GM21786 (cell line): ENCODE measurements around the gene SLC4A2.
"Not testable (repeated sequence)": the region's sequence is repeated elsewhere in the genome, so short reads cannot be mapped to it uniquely, and the experiment has no call there.

Source experiments
- ATAC-seq: cut with Tn5 transposase; IDR thresholded peaks from one replicate; pipeline ENCODE4 v1.9.1; 2021; ENCODE audit not compliant: unreplicated experiment

The SLC4A2 gene

GRCh38 chr7:151059367-151060112, at the start of gene SLC4A2:
TSS of gene SLC4A2 (plus strand) at chr7:151059589. CDS start at chr7:151061988, 2,399 bp downstream.
- peak; percentile 19 for ATAC-seq

GRCh38 chr7:151010037-151010306, 49.4 kb upstream of the SLC4A2 start:
- no peak for ATAC-seq

GRCh38 chr7:151010307-151011096, 48.9 kb upstream of the SLC4A2 start:
- no peak for ATAC-seq

GRCh38 chr7:151011097-151011409, 48.3 kb upstream of the SLC4A2 start:
- ATAC-seq: no peak

GRCh38 chr7:151011616-151012015, 47.8 kb upstream of the SLC4A2 start:
- not testable (repeated sequence) for ATAC-seq

GRCh38 chr7:151012031-151012692, 47.2 kb upstream of the SLC4A2 start:
- ATAC-seq: no peak

- no peak for ATAC-seq
Observed at GRCh38 chr7:151012911-151013347, 46.5 kb upstream of the SLC4A2 start.

- ATAC-seq: no peak
Observed at GRCh38 chr7:151013356-151013732, 46.0 kb upstream of the SLC4A2 start.

GRCh38 chr7:151013733-151014497, 45.5 kb upstream of the SLC4A2 start:
- no peak for ATAC-seq

- ATAC-seq: no peak
Observed at GRCh38 chr7:151014950-151015349, 44.4 kb upstream of the SLC4A2 start.

- no peak for ATAC-seq
Observed at GRCh38 chr7:151015967-151016366, 43.4 kb upstream of the SLC4A2 start.

- ATAC-seq: no peak
Observed at GRCh38 chr7:151016505-151016904, 42.9 kb upstream of the SLC4A2 start.

GRCh38 chr7:151016942-151017341, 42.4 kb upstream of the SLC4A2 start:
- ATAC-seq: no peak

GRCh38 chr7:151017370-151017952, 41.9 kb upstream of the SLC4A2 start:
- ATAC-seq: no peak

GRCh38 chr7:151017953-151018420, 41.4 kb upstream of the SLC4A2 start:
- ATAC-seq: peak; percentile 76

- no peak for ATAC-seq
Observed at GRCh38 chr7:151018421-151019129, 40.8 kb upstream of the SLC4A2 start.

- ATAC-seq: no peak
Observed at GRCh38 chr7:151019130-151019447, 40.3 kb upstream of the SLC4A2 start.

GRCh38 chr7:151020231-151020630, 39.2 kb upstream of the SLC4A2 start:
- ATAC-seq: no peak

GRCh38 chr7:151023232-151023631, 36.2 kb upstream of the SLC4A2 start:
- ATAC-seq: no peak

GRCh38 chr7:151024435-151025056, 34.8 kb upstream of the SLC4A2 start, which contains the start of gene ATG9B:
TSS of gene ATG9B (minus strand) at chr7:151024494. CDS start at chr7:151024423, 71 bp downstream.
- ATAC-seq: no peak
